GM23338 (cell line): Measurements from ENCODE around the gene USH1G.

Source experiments
- CREB1 ChIP-seq: fragments of 250-450 bp; sonication (Bioruptor Pico); IDR thresholded peaks from 2 replicates; pipeline ENCODE4 v1.5.0; 2020; ENCODE audit warnings: low read depth, mild to moderate bottlenecking, moderate library complexity
- EZH2 ChIP-seq: fragments of 200-600 bp; sonication (generic); IDR thresholded peaks from one replicate; pipeline ENCODE4 v1.8.0; 2017; ENCODE audit warnings: antibody characterized with exemption, mild to moderate bottlenecking, low read depth; ENCODE audit not compliant: unreplicated experiment
- EZH2phosphoT487 ChIP-seq: fragments of 200-600 bp; sonication (generic); IDR thresholded peaks from one replicate; pipeline ENCODE4 v1.8.1; 2018; ENCODE audit warnings: antibody characterized with exemption; ENCODE audit not compliant: unreplicated experiment
- NANOG ChIP-seq: IDR thresholded peaks from 2 replicates; pipeline ENCODE4 v1.6.1; 2016; ENCODE audit warnings: antibody characterized with exemption, borderline replicate concordance
- POLR2AphosphoS5 ChIP-seq: IDR thresholded peaks from 2 replicates; pipeline ENCODE4 v1.6.1; 2016; ENCODE audit warnings: antibody characterized with exemption, low read depth
- ZNF331 ChIP-seq: fragments of 250-450 bp; sonication (Bioruptor Pico); IDR thresholded peaks from 2 replicates; pipeline ENCODE4 v1.5.0; 2020; ENCODE audit warnings: low read depth, mild to moderate bottlenecking, moderate library complexity
- TF ChIP-seq, protein P1 (sequence below), 2 experiments: fragments of 200-600 bp in 1 of 2; sonication (generic) in 1 of 2; conservative IDR thresholded peaks; 2 replicates each; pipeline versions ENCODE4 v1.5.1 to v1.6.1; 2016 to 2017; ENCODE audit warnings: antibody characterized with exemption in 2 of 2, low read depth in 2 of 2, mild to moderate bottlenecking in 2 of 2, moderate library complexity in 1 of 2
- TF ChIP-seq, protein P2 (sequence below): IDR thresholded peaks from one replicate; pipeline ENCODE4 v1.6.1; 2018; ENCODE audit warnings: antibody characterized with exemption; ENCODE audit not compliant: unreplicated experiment
- TF ChIP-seq, protein P3 (sequence below): fragments of 250-450 bp; sonication (Bioruptor Pico); IDR thresholded peaks from 2 replicates; pipeline ENCODE4 v1.5.0; 2020; ENCODE audit warnings: mild to moderate bottlenecking, moderate library complexity

DNA sequence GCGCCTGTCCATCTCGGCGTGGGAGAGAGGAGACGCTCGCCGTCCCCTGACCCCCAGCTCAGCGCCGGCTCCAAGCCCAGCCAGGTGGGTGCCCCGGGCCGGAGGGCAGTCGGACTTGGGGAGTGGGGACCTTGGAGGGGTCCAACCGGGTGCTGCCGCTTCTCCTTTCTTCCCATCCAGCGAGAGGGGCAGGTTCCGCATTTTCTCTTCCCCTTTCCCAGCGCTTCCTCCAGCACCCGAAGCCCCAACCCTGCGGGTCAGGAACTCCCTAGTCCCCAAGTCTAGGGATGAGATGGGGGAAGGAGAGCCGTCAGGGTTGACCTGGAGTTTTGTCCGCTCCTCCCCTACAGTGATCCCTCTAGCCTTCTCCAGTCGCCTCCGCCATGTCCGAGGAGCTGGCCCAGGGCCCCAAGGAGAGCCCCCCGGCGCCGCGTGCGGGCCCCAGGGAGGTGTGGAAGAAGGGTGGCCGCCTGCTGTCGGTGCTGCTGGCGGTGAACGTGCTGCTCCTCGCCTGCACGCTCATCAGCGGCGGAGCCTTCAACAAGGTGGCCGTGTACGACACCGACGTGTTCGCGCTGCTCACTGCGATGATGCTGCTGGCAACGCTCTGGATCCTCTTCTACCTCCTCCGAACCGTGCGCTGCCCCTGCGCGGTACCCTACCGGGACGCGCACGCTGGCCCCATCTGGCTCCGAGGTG is 1.3 kb upstream of the USH1G start, which contains the start of gene OTOP2:
- TF ChIP-seq, protein P1, sequence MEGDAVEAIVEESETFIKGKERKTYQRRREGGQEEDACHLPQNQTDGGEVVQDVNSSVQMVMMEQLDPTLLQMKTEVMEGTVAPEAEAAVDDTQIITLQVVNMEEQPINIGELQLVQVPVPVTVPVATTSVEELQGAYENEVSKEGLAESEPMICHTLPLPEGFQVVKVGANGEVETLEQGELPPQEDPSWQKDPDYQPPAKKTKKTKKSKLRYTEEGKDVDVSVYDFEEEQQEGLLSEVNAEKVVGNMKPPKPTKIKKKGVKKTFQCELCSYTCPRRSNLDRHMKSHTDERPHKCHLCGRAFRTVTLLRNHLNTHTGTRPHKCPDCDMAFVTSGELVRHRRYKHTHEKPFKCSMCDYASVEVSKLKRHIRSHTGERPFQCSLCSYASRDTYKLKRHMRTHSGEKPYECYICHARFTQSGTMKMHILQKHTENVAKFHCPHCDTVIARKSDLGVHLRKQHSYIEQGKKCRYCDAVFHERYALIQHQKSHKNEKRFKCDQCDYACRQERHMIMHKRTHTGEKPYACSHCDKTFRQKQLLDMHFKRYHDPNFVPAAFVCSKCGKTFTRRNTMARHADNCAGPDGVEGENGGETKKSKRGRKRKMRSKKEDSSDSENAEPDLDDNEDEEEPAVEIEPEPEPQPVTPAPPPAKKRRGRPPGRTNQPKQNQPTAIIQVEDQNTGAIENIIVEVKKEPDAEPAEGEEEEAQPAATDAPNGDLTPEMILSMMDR (conservative IDR thresholded peaks at IDR 0.05; ENCODE audit: low read depth in 2 of 2): no peak
- no peak for TF ChIP-seq POLR2AphosphoS5
- TF ChIP-seq EZH2: peak; percentile 93
- TF ChIP-seq CREB1 (CRISPR knock-in tag): no peak
- no peak for TF ChIP-seq EZH2phosphoT487
- TF ChIP-seq NANOG: no peak
- TF ChIP-seq ZNF331 (CRISPR knock-in tag): no peak
- TF ChIP-seq, protein P2, sequence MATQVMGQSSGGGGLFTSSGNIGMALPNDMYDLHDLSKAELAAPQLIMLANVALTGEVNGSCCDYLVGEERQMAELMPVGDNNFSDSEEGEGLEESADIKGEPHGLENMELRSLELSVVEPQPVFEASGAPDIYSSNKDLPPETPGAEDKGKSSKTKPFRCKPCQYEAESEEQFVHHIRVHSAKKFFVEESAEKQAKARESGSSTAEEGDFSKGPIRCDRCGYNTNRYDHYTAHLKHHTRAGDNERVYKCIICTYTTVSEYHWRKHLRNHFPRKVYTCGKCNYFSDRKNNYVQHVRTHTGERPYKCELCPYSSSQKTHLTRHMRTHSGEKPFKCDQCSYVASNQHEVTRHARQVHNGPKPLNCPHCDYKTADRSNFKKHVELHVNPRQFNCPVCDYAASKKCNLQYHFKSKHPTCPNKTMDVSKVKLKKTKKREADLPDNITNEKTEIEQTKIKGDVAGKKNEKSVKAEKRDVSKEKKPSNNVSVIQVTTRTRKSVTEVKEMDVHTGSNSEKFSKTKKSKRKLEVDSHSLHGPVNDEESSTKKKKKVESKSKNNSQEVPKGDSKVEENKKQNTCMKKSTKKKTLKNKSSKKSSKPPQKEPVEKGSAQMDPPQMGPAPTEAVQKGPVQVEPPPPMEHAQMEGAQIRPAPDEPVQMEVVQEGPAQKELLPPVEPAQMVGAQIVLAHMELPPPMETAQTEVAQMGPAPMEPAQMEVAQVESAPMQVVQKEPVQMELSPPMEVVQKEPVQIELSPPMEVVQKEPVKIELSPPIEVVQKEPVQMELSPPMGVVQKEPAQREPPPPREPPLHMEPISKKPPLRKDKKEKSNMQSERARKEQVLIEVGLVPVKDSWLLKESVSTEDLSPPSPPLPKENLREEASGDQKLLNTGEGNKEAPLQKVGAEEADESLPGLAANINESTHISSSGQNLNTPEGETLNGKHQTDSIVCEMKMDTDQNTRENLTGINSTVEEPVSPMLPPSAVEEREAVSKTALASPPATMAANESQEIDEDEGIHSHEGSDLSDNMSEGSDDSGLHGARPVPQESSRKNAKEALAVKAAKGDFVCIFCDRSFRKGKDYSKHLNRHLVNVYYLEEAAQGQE: no peak
- TF ChIP-seq, protein P3, sequence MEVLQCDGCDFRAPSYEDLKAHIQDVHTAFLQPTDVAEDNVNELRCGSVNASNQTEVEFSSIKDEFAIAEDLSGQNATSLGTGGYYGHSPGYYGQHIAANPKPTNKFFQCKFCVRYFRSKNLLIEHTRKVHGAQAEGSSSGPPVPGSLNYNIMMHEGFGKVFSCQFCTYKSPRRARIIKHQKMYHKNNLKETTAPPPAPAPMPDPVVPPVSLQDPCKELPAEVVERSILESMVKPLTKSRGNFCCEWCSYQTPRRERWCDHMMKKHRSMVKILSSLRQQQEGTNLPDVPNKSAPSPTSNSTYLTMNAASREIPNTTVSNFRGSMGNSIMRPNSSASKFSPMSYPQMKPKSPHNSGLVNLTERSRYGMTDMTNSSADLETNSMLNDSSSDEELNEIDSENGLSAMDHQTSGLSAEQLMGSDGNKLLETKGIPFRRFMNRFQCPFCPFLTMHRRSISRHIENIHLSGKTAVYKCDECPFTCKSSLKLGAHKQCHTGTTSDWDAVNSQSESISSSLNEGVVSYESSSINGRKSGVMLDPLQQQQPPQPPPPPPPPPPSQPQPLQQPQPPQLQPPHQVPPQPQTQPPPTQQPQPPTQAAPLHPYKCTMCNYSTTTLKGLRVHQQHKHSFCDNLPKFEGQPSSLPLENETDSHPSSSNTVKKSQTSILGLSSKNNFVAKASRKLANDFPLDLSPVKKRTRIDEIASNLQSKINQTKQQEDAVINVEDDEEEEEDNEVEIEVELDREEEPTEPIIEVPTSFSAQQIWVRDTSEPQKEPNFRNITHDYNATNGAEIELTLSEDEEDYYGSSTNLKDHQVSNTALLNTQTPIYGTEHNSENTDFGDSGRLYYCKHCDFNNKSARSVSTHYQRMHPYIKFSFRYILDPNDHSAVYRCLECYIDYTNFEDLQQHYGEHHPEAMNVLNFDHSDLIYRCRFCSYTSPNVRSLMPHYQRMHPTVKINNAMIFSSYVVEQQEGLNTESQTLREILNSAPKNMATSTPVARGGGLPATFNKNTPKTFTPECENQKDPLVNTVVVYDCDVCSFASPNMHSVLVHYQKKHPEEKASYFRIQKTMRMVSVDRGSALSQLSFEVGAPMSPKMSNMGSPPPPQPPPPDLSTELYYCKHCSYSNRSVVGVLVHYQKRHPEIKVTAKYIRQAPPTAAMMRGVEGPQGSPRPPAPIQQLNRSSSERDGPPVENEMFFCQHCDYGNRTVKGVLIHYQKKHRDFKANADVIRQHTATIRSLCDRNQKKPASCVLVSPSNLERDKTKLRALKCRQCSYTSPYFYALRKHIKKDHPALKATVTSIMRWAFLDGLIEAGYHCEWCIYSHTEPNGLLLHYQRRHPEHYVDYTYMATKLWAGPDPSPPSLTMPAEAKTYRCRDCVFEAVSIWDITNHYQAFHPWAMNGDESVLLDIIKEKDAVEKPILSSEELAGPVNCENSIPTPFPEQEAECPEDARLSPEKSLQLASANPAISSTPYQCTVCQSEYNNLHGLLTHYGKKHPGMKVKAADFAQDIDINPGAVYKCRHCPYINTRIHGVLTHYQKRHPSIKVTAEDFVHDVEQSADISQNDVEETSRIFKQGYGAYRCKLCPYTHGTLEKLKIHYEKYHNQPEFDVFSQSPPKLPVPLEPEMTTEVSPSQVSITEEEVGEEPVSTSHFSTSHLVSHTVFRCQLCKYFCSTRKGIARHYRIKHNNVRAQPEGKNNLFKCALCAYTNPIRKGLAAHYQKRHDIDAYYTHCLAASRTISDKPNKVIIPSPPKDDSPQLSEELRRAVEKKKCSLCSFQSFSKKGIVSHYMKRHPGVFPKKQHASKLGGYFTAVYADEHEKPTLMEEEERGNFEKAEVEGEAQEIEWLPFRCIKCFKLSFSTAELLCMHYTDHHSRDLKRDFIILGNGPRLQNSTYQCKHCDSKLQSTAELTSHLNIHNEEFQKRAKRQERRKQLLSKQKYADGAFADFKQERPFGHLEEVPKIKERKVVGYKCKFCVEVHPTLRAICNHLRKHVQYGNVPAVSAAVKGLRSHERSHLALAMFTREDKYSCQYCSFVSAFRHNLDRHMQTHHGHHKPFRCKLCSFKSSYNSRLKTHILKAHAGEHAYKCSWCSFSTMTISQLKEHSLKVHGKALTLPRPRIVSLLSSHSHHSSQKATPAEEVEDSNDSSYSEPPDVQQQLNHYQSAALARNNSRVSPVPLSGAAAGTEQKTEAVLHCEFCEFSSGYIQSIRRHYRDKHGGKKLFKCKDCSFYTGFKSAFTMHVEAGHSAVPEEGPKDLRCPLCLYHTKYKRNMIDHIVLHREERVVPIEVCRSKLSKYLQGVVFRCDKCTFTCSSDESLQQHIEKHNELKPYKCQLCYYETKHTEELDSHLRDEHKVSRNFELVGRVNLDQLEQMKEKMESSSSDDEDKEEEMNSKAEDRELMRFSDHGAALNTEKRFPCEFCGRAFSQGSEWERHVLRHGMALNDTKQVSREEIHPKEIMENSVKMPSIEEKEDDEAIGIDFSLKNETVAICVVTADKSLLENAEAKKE (CRISPR knock-in tag): no peak
